Measurements from ENCODE around the gene ATN1.

DNA sequence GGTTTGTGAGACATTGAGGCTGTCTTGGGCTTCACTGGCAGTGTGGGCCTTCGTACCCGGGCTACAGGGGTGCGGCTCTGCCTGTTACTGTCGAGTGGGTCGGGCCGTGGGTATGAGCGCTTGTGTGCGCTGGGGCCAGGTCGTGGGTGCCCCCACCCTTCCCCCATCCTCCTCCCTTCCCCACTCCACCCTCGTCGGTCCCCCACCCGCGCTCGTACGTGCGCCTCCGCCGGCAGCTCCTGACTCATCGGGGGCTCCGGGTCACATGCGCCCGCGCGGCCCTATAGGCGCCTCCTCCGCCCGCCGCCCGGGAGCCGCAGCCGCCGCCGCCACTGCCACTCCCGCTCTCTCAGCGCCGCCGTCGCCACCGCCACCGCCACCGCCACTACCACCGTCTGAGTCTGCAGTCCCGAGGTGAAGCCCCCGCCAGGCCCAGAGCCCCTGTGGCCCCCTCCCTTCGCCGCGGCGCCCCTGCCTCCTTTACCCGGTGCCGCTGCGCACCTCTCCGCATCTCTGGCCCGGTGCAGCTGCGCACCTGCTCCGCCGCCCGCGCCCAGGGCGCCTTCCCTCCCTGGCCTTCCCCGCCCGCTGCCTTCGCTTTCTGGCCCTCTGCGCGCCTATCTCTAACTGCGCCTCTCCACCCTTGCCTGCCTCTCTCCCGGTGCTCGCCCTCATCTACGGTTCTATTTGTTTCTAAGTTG lies 13.4 kb upstream of the ATN1 start, which contains the start of gene ENO2:
- TF ChIP-seq, protein P1, sequence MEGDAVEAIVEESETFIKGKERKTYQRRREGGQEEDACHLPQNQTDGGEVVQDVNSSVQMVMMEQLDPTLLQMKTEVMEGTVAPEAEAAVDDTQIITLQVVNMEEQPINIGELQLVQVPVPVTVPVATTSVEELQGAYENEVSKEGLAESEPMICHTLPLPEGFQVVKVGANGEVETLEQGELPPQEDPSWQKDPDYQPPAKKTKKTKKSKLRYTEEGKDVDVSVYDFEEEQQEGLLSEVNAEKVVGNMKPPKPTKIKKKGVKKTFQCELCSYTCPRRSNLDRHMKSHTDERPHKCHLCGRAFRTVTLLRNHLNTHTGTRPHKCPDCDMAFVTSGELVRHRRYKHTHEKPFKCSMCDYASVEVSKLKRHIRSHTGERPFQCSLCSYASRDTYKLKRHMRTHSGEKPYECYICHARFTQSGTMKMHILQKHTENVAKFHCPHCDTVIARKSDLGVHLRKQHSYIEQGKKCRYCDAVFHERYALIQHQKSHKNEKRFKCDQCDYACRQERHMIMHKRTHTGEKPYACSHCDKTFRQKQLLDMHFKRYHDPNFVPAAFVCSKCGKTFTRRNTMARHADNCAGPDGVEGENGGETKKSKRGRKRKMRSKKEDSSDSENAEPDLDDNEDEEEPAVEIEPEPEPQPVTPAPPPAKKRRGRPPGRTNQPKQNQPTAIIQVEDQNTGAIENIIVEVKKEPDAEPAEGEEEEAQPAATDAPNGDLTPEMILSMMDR (IDR thresholded peaks at IDR 0.05): no peak
- TF ChIP-seq POLR2A (IDR thresholded peaks at IDR 0.05): no peak
